B cell (primary cell): ENCODE measurements around the gene CFAP70.

Source experiments
- EZH2 ChIP-seq: IDR thresholded peaks from 2 replicates; pipeline ENCODE4 v1.6.1; 2012; ENCODE audit warnings: borderline replicate concordance, low read depth, mild to moderate bottlenecking, moderate library complexity, low read length; ENCODE audit not compliant: insufficient read depth, poor library complexity, severe bottlenecking
- TF ChIP-seq, protein P1 (sequence below): fragments of 200-600 bp; IDR thresholded peaks from one replicate; pipeline ENCODE4 v1.8.0; 2022; ENCODE audit warnings: antibody characterized with exemption, mild to moderate bottlenecking

DNA sequence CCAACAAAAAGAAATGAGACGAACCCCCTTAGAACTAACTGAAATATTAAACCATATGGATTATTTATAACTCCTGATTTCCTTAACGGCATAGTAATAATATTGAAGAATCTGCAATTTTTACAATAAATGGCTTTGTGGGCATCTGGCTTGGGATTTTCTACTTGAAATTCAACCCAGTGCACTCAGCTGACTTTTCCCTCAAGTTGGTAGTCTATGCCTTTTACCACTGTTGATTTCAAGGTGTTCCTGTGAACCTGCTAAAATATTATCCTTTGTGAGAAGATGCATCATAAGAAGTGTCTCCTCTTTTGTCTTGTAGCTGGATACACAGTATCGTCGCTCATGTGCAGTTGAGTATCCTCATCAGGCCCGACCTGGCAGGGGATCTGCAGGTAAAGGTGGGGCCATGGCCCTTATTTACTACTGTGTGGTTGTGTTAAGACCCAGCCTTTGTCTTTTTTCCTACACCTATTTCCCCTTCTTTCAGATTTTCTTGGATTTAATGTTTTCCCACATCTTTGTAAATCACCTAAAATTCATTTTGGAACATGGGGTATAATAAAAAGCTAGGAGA, 119.6 kb downstream of the CFAP70 start:
- TF ChIP-seq, protein P1, sequence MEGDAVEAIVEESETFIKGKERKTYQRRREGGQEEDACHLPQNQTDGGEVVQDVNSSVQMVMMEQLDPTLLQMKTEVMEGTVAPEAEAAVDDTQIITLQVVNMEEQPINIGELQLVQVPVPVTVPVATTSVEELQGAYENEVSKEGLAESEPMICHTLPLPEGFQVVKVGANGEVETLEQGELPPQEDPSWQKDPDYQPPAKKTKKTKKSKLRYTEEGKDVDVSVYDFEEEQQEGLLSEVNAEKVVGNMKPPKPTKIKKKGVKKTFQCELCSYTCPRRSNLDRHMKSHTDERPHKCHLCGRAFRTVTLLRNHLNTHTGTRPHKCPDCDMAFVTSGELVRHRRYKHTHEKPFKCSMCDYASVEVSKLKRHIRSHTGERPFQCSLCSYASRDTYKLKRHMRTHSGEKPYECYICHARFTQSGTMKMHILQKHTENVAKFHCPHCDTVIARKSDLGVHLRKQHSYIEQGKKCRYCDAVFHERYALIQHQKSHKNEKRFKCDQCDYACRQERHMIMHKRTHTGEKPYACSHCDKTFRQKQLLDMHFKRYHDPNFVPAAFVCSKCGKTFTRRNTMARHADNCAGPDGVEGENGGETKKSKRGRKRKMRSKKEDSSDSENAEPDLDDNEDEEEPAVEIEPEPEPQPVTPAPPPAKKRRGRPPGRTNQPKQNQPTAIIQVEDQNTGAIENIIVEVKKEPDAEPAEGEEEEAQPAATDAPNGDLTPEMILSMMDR, result no peak
- no peak for TF ChIP-seq EZH2
